Measurements from ENCODE around the gene PHB1. TPM values are rescaled to one million over a fixed set of nuclear protein-coding genes. Genes with fewer than 3 reads are reported as not detected.
"Not testable (repeated sequence)": the region's sequence is repeated elsewhere in the genome, so short reads cannot be mapped to it uniquely, and the experiment has no call there.

The PHB1 gene
- total and polyA plus RNA-seq, 2 experiments from 2014 or later, result 134 to 337 TPM

DNA sequence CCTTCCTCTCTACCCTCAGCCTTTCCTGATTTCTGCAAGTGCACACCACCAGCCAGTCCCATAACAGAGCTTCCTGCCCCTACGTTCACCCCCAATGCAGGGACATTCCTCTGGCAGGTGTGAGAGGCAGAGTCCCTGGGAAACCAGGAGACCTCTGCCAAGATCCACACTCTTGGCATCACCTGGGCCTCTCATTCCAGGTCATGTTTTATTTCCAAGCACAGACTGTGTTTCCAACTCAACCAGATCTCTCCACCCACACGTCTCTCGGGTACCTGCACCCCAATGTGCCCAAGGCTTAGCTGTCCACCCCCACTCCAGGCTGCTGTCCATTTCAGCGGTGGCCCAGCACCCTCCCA is 21.0 kb upstream of the PHB1 start:
- Histone ChIP-seq H3K27me3 (no peaks in the 10 kb centered on the region), H3K36me3 (no peaks in the 10 kb centered on the region)

DNA sequence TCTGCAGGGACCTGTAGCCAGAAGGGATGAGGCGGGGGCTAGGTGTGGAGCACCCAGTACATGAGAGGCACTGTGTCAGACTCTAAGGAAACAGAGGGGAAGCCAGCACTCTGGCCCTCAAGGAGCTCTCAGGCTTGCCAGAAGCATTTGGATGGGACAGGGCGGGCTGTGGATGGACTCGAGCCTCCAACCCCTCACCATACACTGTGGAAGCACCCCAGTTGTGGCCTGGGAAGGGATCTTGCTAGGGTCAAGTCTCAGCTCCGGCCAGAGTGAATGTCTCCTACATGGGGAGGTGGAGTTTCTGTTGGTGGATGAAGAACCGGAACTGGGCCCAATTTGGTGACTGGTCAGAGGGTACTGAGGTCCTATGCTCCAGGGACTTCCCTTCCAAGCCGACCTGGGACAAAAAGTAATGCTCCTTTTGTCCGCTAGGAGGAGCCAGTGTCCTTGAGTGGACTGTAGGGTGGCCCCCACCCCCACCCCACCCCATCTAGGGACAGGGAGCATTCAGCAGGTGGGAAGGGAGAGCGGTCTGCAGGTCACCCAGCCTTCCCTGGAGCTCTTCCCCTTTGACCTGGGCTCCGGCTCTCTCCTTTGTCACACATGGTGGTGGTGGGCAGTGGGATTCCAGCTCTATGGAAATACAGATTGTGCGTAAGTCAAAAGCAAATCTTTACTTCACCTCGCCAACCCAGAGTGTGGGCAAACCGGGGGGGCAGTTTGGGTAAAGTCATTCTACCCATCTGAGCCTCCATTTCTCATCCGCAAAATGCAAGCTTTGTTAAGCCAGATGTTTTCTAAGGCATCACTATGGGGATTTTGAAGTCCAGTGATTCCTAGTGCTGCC is 20.4 kb upstream of the PHB1 start:
- Histone ChIP-seq H3K27me3 (no peaks in the 10 kb centered on the region), H3K27ac (no peak overlapping the region), H3K4me3 (no peak overlapping the region), H3K36me3 (no peaks in the 10 kb centered on the region), H3K4me1 (ENCODE audit: low read depth) (peaks cover 10% of the 10 kb centered on the region), H3K9me3 (ENCODE audit: low read depth) (no peaks in the 10 kb centered on the region)
- peak; percentile 55 to 63 for DNase-seq (ENCODE audit: low read depth in 1 of 2, low spot score in 1 of 2)
- TF ChIP-seq, protein P1, sequence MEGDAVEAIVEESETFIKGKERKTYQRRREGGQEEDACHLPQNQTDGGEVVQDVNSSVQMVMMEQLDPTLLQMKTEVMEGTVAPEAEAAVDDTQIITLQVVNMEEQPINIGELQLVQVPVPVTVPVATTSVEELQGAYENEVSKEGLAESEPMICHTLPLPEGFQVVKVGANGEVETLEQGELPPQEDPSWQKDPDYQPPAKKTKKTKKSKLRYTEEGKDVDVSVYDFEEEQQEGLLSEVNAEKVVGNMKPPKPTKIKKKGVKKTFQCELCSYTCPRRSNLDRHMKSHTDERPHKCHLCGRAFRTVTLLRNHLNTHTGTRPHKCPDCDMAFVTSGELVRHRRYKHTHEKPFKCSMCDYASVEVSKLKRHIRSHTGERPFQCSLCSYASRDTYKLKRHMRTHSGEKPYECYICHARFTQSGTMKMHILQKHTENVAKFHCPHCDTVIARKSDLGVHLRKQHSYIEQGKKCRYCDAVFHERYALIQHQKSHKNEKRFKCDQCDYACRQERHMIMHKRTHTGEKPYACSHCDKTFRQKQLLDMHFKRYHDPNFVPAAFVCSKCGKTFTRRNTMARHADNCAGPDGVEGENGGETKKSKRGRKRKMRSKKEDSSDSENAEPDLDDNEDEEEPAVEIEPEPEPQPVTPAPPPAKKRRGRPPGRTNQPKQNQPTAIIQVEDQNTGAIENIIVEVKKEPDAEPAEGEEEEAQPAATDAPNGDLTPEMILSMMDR (IDR thresholded peaks at IDR 0.05; ENCODE audit: low read depth, low read length), result peak; percentile 69

More for the DNA sequence above, 21.0 kb upstream of the PHB1 start:
- DNase-seq (ENCODE audit: low read depth in 1 of 2, low spot score in 1 of 2), result no peak
- Histone ChIP-seq H3K4me1 (ENCODE audit: low read depth) (peaks cover 10% of the 10 kb centered on the region), H3K27ac (no peak overlapping the region), H3K4me3 (no peak overlapping the region), H3K9me3 (ENCODE audit: low read depth) (no peaks in the 10 kb centered on the region)
- TF ChIP-seq, protein P1 (IDR thresholded peaks at IDR 0.05; ENCODE audit: low read depth, low read length), result no peak

DNA sequence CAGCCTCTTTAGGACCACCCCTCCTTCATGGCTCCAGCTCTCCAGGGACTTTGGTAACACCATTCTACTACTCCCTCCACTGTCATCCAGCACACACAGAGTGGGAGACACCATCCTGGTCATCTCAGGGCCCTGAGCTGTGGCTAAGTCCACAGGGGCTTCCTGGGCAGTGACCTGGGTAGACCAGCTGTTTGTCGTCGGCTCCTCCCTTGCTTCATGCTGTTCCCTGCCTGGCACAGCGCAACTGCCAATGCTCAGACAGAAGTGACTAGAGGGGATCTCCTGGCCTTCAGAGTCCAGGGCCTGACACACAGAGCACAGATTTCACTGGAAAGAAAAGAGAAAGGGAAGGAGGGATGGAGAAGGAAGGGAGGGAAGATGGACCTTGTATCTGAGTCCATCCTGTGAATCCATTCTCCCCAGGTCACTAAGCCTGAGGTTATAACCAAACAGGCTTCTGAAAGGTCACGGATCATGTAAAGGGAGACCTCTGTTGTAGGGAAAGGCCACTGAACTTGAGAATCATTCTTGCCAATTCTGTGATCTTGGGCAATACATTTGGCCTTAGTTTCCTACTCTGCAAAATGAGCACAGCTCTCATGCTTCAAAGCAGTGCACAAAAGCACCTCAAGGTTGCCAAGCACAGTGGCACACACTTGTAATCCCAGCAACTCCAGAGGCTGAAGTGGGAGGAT is 18.5 kb upstream of the PHB1 start:
- no peak overlapping the region for H3K27ac ChIP-seq
- H3K4me3 ChIP-seq, result no peak overlapping the region
- TF ChIP-seq, protein P1 (IDR thresholded peaks at IDR 0.05; ENCODE audit: low read depth, low read length), result no peak
- no peaks in the 10 kb centered on the region for H3K27me3 ChIP-seq
- DNase-seq (ENCODE audit: low read depth in 1 of 2, low spot score in 1 of 2), result no peak
- no peaks in the 10 kb centered on the region for H3K36me3 ChIP-seq
- no peaks in the 10 kb centered on the region for H3K4me1 ChIP-seq (ENCODE audit: low read depth)
- no peaks in the 10 kb centered on the region for H3K9me3 ChIP-seq (ENCODE audit: low read depth)

DNA sequence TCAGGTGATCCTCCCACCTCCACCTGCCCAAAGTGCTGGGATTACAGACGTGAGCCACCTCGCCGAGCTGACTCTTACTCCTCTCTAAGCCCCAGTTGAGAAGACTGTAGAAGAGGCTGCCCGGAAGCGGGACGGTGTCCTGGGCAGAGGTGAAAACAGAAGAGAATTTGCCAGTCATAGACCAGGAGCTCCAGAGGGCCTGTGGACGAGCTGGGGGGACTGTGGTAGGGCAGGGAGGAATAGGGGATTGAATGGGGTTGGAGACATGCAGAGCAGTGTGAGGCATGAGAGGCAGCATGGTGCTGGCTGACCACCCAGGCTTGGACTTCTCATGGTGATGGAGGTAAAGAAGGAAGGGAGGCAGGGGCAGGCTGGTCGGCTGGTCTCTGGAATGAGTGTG is 17.1 kb upstream of the PHB1 start:
- no peaks in the 10 kb centered on the region for H3K4me1 ChIP-seq (ENCODE audit: low read depth)
- H3K27me3 ChIP-seq, result no peaks in the 10 kb centered on the region
- H3K4me3 ChIP-seq, result no peak overlapping the region
- no peaks in the 10 kb centered on the region for H3K36me3 ChIP-seq
- no peak for DNase-seq (ENCODE audit: low read depth in 1 of 2, low spot score in 1 of 2)
- H3K9me3 ChIP-seq (ENCODE audit: low read depth), result no peaks in the 10 kb centered on the region
- TF ChIP-seq, protein P1 (IDR thresholded peaks at IDR 0.05; ENCODE audit: low read depth, low read length), result no peak
- no peak overlapping the region for H3K27ac ChIP-seq

DNA sequence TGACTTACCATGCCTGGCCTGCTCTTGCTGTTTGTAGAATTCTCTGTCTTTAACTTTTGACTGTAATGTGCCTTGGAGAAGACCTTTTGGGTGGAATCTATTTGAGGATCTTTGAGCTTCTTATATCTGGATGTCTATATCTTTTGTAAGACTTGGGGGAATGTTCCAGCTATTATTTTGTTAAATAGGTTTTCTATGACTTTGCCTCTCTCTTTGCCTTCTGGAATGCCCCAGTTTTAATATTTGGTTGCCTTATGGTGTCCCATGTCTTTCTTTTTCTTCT is 10.3 kb upstream of the PHB1 start:
- no peak for DNase-seq (ENCODE audit: low read depth in 1 of 2, low spot score in 1 of 2)
- Histone ChIP-seq H3K36me3 (no peaks in the 10 kb centered on the region), H3K4me3 (no peak overlapping the region)

DNA sequence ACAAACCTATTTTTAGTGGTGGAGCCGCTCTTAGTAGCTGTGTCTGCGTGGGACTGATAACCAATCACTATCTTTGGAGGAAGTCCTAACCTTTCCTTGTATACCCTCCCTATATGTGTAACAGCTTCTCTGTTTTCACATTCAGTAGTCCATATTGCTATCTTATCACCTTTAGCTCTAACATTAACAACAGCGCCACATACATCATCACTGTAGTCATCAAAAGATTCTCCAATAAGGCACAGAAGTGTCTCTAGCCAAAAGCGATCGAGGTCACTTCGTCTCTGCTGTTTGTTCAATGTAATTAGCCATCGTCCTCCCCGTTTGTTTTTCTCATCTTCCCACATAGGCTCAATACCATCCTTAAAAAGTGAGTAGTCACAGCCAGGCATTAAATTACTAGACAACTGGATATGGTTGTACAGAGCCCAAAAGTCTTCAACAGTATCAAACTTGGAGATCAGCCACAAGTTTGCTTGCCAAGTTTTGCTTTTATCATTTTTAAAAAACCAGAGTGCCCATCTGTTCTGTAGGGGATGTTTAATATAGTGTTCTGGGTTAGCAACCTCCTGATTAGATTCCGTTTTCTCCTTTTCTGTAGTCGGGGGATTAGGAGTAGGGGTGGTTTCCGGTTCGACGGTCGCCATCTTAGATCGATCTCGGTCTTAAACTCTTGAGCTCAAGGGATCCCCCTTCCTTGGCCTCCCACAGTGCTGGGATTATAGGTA is 9.8 kb upstream of the PHB1 start:
- H3K4me1 ChIP-seq (ENCODE audit: low read depth); H3K9me3 ChIP-seq (ENCODE audit: low read depth); H3K27ac ChIP-seq; DNase-seq (ENCODE audit: low read depth in 1 of 2, low spot score in 1 of 2); H3K36me3 ChIP-seq; H3K27me3 ChIP-seq; H3K4me3 ChIP-seq: not testable (repeated sequence)

More for the DNA sequence above, 10.3 kb upstream of the PHB1 start:
- Histone ChIP-seq H3K27me3 (no peaks in the 10 kb centered on the region), H3K9me3 (ENCODE audit: low read depth) (no peaks in the 10 kb centered on the region), H3K4me1 (ENCODE audit: low read depth) (no peaks in the 10 kb centered on the region), H3K27ac (no peak overlapping the region)
- TF ChIP-seq, protein P1 (IDR thresholded peaks at IDR 0.05; ENCODE audit: low read depth, low read length), result no peak
